Eye (tissue), 1 donor: ENCODE results near the gene RIMOC1.
A peak's percentile ranks its signal among the peaks of the same experiment; 100 is the strongest.
"Not testable (repeated sequence)": the region's sequence is repeated elsewhere in the genome, so short reads cannot be mapped to it uniquely, and the experiment has no call there.

Experiments used
- DNase-seq: peaks from one replicate; pipeline ENCODE4 v3.0.0-alpha.2; 2015

Gene RIMOC1

DNA sequence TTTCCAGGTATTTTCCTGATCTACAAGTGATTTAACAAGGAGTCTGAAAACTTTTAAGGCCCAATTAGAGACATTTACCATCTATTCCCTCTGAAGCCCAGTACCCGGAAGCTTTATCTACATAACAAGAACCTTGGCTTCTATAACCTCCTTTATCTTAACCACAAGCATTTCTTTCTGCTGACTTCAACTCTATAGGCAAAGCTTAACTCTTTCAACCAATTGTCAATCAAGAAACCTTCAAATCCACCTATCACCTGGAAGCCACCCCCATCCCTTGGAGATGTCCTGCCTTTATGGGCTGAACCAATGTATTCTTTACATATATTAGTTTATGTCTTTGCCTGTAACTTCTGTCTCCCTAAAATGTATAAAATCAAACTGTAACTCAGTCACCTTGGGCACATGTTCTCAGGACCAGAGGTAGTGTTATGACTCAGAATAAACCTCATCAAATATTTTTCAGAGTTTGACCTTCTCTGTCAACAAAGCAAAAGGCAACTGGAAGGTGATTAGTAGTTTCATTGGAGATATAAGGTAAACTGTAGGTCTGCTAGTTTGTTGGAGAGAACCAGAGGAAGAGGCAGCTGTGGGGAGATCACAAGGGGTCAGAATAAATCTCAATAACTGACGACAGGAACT, 13.0 kb upstream of the RIMOC1 start:
- no peak for DNase-seq

DNA sequence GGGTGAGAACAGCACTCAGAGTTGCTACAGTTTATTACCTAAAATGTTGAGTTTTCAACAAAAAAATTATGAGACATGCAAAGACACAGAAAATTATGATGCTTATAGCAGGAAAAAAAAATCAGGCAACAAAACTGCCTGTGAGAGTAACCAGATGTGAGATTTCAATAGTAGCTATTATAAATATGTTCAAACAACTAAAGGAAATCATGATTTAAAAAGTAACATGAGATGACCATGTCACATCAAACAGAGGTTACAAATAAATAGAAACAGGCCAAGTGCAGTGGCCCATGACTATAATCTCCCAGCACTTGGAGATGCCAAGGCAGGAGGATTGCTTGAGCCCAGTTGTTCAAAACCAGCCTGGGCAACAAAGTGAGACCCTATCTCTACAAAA, 12.1 kb upstream of the RIMOC1 start:
- no peak for DNase-seq

DNA sequence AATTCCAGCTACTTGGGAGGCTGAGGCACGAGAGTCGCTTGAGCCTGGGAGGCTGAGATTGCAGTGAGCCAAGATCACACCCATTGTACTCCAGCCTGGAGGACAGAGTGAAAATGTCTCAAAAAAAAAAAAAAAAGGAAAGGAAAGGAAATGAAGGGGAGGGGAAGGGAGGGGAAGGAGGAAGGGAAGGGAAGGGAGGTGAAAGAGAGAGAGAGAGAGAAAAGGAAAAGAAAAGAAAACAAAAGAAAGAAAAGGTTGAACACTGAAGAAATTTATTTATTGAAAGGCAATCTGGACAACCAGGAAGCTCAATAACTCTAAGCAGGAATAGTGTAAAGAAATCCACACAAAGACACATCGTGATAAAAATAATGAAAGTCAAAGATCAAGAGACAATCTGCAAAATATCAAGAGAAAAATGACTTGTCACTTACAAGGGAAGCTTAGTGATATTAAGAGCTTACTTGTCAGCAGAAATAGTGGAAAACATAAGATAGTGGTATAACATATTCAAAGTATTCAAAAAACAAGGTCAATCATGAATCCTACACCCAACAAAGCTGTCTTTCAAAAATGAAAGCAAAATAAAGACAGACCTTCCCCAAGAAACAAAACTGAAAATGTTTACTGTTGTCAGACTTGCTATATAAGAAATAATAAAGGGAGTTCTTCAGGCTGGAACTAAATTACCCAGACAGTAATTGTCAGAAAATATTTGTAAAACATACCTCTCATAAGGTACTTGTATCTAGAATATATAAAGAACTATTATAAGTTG, 10.9 kb upstream of the RIMOC1 start:
- no peak for DNase-seq

DNA sequence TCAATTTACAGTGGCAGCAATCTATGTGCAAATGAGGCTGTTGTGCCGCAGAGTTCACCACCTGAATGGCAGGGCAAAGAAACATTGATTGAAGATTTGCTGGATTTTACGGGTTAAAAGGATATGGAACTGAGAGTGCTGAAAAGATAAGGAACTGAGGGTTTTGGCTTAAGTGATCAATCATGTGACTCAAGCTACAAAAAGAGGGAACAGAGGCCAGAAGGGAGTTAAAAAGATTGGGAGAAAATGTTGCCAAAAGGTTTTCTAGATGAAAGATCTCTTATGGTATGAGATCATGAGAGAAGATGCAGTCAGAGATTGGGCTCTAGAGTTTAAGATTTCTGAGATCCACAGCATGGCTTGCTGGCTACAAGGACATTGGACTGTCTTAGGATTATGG, 7.9 kb upstream of the RIMOC1 start:
- no peak for DNase-seq

DNA sequence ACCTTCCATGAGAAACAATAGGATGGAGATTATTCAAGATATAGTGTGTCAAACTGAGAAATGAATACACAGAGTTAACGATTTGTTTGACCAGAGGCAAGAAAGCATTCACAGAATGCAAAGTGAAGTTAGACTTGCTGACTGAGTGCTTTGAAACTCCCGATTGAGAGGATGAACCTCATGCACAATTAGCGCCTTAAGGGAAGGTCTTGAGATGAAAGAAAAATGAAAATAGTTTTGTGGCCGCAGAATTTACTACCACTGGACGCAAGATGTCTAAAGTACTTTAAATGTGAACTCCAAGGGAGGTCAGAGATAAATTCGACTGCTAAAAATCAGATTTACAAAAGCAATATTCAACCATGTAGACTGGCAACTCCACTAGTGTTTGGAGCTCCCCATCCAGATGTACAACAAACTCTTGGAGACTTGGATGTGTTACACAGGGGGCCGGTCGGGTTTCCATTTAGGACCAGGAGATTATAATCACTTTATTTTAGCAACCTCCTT, 707 bp upstream of the RIMOC1 start:
- no peak for DNase-seq

DNA sequence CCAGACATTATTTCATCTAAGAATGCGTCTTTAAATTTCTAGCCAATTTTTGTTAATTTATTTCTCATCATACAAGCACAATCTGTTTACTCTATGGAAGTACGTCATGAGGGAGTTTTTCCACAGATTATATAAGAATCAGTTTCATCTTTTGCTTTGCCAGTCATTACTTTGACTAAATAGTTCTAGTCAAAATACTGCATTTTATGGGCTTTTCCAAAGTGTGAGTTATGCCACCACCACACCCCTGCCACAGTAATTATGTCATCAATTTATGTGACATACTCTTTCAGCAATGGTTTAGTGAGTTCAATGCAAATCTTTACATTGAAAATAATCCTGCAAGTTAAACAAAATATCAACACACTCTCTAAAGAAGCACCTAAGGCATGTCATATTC, 2.0 kb downstream of the RIMOC1 start:
- DNase-seq, result no peak

DNA sequence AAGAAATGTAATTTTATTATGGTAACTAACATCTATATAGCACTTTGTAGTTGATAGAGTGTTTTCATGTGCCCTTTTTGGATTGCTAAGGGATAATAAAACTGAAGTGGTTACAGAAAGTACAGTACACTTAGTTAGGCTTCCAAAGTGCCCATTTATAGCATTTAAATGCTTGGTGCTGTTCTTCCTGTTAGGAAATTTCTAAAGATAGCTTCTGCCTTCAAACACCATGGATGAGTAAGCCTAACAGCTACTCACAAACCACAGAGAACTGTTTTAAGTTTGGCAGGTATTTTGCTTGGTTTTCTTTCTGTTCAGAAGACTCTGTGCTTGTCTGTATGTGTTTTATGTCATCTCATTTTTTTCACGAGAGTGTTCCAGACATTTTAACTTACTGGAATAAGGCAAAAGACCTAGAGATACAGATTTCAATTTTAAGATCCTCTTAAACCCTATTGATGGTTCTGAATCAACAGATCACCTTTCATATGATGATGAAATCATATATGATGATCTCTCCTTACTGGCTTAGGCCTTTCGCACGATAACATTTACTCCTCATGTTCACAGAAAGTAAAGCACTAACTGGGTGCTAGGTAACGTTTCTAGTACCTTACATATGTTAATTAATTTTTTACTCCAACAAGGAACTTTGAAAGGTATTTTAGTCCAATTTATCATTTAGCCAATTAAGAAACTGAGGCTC, 4.4 kb downstream of the RIMOC1 start:
- DNase-seq, result no peak

DNA sequence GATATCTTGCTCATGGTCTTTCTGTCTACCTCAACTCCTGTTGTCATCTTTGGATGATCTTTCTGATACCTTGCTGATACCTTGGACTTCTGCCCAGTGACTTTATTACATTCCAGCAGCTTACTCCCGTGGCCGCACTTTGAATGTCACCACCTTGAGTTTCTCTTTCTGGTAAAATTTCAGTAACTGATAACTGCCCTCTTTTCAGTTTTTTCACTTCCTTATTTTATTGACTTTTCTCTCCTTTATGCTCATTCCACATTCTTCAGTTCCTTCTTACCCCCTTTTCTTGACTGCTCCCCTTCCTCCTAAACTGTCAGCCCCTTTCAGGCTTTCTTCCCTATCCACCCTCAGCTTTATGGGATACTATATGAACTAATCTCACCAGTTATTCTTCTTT, 14.0 kb downstream of the RIMOC1 start:
- DNase-seq, result no peak

DNA sequence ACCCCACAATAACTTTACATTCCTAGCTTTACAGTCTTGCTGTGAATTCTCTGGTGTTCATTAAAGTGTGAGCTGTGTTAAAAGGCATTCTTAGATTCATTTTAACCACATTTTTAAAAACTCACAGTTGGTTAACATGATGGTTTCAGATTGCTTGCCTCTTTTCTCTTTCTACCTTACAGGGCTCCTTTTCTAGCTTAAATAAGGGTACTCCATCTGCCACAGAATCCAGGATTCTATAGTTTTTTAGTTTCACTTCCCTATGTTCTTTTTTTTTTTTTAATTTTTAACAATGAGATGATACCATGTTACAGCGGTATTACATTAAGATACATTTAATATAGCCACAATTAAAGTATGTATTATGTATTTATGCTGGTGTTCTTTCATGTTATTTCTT, 17.0 kb downstream of the RIMOC1 start:
- DNase-seq, result no peak

DNA sequence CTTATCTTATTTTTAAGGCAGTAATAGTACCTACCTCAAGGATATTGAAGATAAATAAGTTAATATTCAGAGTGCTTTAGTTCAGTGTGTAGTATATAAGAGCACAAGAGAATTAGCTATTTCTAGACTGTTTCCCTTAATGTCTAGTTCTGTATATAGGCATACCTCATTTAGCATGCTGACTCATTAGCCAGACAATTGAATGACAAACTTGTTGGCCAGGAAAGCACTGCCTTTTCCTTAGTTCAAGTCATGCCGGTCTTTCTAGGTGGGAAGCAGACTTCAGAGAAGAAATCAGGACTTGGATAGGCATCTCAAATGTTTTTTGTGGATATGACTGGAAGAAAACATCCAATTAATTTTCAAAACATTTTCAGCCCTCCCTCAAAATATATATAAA, 17.7 kb downstream of the RIMOC1 start:
- no peak for DNase-seq

DNA sequence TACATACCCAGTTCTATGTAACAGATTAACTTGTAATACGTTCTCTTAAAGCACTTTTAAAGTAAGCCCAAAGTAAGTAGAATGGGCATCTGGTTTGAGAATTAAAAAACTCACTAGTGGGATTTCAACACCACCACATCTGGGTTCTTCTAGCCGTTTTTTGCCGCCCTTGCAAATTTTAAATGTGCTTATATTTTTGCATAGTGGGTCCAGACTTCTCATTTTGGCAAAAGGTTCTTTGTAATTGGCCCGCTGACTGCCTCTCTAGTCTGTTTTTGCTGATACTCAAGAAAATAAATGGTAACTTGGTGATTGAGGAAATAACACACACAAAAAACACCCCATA, 20.4 kb downstream of the RIMOC1 start:
- no peak for DNase-seq

DNA sequence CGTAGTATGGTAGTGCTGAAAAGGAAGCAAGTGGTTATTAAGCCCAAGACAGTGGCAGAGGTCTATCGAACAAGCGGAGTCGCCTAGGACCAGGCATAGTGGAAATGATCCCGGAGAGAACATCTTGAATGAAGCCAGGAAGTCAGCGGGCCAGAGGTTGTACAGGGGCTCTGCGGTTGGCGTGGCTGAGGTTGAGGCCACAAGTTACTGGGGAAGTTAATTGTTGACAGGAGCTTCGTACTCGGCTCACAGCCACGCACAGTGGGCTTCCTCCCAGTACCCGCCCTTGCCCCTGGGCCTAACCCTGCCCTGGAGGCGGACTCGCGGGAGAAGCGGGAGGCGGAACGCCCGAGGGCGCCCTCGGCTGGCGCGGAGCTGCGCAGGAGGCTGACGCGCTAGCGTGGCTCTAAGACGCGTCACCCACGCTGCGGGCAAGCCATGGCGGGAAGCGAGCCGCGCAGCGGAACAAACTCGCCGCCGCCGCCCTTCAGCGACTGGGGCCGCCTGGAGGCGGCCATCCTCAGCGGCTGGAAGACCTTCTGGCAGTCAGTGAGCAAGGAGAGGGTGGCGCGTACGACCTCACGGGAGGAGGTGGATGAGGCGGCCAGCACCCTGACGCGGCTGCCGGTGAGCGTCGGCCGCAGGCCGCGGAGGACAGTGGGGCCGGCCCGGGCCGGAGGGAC, 20.9 kb downstream of the RIMOC1 start, which contains the start of gene FBXO4:
FBXO4 (plus strand) TSS at position 410 of the 683 bp plus-strand sequence; CDS start at position 439, 29 bp downstream.
- peak; percentile 93 for DNase-seq

DNA sequence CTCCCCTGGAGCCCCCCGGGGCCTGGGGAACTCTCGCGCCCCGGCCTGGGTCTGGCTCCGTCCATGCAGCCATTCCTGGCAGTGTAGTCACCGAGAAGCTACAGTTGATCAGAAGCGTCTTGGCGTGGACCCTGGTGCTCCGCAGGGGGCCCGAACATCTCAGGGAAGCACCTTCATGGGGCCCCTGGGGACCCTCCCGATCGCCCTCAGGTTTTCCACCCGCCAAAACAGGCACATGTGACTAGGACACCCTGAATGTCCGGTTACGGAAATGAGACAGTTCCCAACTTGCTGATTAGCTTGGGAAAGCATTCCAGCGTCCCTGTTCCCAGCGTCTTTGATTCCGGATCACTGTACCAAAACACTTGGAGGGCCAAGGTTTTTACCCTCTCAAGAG, 21.4 kb downstream of the RIMOC1 start:
- no peak for DNase-seq

DNA sequence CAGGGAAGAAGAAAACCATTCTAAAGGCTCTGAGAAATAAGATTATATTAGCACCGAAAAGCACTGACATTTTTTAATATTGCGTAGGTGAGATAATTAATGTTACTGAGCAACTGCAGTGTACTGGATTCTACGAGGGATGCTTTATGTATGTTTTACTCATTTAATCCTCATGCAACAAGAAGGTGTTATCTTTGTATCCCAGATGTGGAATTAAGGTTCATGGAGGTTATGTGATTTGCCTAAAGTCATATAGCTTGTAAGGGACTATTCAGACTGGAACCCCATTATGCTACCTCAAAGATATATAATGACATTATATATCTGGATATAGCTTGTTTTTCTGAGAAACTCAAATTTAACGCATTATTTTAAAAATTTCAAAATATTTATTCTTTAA, 23.5 kb downstream of the RIMOC1 start:
- no peak for DNase-seq

DNA sequence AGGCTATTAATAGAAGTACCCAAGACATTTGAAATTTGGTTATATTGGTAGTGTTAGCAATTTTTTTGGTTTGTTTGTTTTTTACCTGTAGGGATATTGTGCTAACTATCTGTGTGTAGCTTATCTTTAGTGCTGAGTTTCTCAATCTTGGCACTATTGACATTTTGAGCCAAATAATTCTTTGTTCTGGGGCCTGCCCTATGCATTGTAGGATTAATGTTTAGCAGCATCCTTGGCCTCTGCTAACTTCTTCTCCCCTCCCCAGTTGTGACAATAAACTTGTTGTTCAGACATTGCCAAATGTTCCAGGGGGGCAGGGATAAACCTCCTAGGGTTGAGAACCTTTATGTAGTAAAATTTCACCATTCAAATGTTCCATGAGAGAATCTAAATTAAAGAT, 24.9 kb downstream of the RIMOC1 start:
- DNase-seq, result no peak

DNA sequence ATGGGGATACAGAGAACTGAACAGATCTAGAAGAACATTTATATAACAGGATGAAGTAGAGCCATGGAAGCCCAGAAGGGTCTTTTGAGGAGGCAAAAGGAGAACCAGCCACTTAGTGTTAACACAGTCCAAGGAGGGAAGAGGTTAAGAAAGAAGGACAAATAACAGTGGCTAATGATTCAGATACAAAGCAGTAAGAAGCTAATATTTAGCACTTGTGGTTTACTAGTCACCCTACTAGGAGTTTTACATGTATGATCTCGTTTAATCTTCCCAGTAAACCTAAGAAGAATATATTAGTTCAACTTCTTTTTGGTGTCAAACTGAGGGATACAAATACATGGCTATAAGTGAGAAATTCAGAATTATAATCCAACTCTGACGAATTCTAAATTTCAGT, 28.6 kb downstream of the RIMOC1 start:
- DNase-seq, result no peak

DNA sequence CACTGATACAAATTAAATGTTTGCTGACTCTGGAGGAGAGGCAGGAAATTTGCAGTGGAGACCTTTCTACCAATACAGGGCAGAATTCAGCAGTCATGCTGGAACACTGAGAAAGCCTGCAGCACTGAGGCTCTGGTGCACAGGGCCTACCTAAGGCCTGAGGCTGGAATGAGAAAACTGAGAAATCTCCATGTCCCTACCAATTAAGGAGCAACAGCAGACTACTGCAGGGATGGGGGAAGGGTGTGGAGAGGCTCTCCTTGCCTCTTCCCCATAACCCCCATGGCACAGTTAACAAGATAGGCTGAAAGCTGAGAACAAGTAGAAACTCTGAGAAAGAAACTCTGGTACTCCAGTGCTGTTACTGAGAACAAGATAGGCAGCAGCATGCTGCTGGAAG, 31.4 kb downstream of the RIMOC1 start:
- no peak for DNase-seq

DNA sequence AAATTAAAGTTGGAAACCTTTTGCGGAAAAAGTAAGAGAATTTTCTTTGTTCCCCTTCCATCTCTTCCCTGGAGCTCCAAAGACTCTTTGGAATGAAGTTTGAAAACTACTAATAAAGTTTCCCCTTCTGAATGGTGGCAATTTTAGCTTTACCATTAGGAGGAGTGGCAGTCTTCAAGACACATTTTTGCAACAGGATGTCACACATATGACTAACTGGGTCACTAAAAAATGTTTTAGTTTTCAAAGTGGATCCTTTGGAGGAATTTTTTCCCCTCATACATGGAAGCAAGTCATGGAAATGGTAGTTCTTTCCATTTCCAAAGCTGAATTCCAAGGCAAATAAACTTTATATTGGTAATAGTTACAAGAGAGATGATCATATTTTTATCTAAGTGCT, 36.5 kb downstream of the RIMOC1 start:
- DNase-seq, result no peak

DNA sequence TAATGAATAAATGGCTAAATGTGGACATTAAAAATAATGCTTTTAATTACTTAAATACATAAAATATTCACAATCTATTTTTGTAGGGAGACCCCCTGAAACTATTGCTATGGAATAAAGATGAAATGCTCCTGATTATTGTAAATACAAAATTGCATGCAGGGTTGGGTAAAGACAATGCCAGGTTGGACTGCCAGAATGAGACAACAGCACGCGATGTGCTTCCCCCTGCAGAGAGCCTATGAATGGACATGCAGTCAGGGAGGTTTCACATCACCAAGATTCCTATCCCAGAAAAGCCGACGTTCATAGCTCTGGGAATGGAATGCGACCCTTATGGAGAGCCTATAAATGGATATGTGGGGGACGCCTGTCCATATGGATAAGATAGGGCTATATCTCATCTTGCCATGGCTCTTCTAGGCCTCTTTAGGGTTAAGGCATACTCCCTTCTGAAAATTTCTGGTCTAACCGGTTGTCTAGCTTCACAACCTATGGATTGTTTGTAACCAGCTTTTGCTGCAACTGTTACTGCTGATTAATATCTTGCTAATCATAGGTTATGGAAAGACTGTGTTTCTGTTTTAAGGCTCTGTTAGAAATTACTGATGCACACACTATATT, 41.3 kb downstream of the RIMOC1 start:
- not testable (repeated sequence) for DNase-seq

DNA sequence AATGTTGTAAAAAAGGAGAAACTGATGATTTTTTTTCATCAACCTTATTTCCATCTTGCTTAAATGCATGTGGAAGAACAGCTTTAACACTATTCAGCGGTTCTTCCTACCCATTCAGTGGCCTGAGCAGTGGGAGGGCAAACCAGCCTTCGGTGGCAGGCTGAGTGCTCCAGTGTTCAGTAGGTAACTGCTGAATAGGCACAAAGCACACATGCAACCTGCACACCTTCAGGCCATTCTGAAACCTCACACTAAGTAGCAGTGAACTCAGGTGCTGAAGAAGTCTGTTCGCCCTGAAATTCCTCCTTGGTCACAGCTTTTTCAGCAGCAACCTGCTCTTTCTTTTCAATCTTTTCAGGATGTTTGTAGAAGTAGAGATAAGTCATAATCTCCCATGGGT, 47.1 kb downstream of the RIMOC1 start:
- no peak for DNase-seq
